DOHH2 (cell line): ENCODE measurements around the gene ARHGAP40.

Source experiments
- EZH2phosphoT487 ChIP-seq: fragments of 200-600 bp; sonication (generic); IDR thresholded peaks from 2 replicates; pipeline ENCODE4 v1.6.1; 2017; ENCODE audit warnings: borderline replicate concordance, mild to moderate bottlenecking, antibody characterized with exemption, low read length, moderate library complexity, mixed read lengths
- TF ChIP-seq, protein P1 (sequence below): fragments of 200-600 bp; sonication (generic); IDR thresholded peaks from one replicate; pipeline ENCODE4 v1.5.1; 2014; ENCODE audit warnings: antibody characterized with exemption, mild to moderate bottlenecking, low read depth, low read length; ENCODE audit not compliant: poor library complexity, severe bottlenecking

DNA sequence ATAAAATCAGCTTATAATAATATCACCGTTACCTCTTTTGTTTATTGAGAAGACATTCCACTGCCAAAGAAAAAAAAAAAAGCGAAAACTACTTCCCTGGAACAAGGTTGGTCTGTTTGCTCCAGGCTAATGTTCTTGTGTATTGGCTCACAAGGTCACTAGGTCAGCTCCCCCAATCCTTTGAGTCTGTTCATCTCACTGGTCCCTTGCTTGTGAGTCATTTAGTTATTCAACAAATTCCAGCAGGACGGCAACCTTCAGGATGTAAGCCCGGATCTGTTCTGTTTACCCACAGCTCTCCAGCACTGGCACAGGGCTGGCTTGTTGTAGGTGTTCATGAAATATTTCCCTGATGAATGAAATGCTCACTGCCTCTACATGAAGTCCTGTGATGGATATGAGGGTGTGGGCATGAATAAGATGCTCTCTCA, 3.3 kb downstream of the ARHGAP40 start:
- TF ChIP-seq, protein P1, sequence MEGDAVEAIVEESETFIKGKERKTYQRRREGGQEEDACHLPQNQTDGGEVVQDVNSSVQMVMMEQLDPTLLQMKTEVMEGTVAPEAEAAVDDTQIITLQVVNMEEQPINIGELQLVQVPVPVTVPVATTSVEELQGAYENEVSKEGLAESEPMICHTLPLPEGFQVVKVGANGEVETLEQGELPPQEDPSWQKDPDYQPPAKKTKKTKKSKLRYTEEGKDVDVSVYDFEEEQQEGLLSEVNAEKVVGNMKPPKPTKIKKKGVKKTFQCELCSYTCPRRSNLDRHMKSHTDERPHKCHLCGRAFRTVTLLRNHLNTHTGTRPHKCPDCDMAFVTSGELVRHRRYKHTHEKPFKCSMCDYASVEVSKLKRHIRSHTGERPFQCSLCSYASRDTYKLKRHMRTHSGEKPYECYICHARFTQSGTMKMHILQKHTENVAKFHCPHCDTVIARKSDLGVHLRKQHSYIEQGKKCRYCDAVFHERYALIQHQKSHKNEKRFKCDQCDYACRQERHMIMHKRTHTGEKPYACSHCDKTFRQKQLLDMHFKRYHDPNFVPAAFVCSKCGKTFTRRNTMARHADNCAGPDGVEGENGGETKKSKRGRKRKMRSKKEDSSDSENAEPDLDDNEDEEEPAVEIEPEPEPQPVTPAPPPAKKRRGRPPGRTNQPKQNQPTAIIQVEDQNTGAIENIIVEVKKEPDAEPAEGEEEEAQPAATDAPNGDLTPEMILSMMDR: no peak
- no peak for TF ChIP-seq EZH2phosphoT487
